Hippocampal formation (tissue), 2 donors: Measurements from ENCODE around the gene PMVK.
A peak's percentile ranks its signal among the peaks of the same experiment; 100 is the strongest.
"Not testable (repeated sequence)": the region's sequence is repeated elsewhere in the genome, so short reads cannot be mapped to it uniquely, and the experiment has no call there.

Experiments used
- DNase-seq, 2 donors: peaks; one replicate each; lab custom pipeline; 2025; lab: John Stamatoyannopoulos, UW

Gene PMVK

GRCh38 chr1:154936555-154937084 lies at the start of gene PMVK:
TSS of gene PMVK (minus strand) at chr1:154936719. CDS start at chr1:154936685, 34 bp downstream.
- peak; percentile 91 to 95 for DNase-seq

- no peak for DNase-seq
Measured at GRCh38 chr1:154983776-154984466, 47.4 kb upstream of the PMVK start.

DNA sequence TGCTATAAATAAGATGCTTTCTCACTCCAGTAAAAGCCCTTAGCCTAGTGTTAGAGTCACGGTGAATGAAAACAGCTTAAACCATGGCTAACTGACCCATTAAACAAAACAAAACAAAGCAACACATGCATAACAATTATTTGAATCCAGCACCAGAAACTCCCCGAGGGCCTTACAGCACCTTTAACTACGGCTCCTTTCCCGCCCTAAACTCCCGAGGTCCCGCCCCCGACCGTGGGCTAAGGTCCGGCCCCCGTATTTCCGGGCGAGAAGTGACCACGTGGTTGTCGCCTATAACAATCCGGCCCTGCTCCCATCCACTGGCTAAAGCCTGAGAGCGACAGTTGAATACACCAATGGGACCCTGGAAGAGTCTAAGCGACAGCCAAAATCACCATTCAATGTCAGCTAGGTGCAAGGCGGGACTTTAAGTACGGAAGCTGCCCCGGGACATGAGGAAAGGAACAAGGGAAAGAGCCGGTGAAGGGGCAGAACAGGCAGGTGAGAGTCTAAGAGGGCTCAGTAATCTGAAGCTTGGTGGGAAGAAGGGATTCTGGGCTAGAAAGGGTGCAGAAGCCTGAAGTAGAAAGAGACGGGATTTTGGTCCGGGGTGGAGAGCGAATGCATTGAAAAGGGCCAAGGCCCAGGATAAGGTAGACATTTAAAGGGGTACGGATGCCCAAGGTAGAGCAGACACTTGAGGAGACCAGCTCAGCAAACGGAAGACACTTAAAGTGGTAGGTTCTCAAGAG lies 46.6 kb upstream of the PMVK start, which contains the start of gene FLAD1:
FLAD1 (plus strand) TSS at position 448 of the 752 bp plus-strand sequence. CDS start 351 bp downstream, outside the sequence.
- DNase-seq: peak; percentile 96 to 99

- DNase-seq: no peak
Measured at GRCh38 chr1:154982341-154982740, 45.8 kb upstream of the PMVK start.

DNA sequence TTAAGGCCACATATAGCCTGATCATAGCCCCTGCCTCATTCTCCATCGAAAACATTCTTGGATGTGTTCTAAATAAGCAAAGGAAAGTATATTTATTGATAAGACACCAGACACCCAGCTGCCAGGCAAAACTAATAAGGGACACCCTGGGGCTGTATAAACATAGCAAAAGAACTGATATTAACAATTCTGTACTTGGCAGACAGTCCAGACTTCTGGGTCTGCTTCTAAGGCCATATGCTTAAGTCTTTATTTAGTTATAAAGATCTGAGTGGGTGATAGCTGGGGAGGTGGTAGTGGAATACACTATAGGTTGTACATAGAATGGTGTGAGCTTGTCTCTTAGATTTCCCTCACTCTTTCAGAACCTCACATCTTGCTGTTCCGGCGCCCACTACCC lies 41.8 kb upstream of the PMVK start:
- no peak for DNase-seq

DNA sequence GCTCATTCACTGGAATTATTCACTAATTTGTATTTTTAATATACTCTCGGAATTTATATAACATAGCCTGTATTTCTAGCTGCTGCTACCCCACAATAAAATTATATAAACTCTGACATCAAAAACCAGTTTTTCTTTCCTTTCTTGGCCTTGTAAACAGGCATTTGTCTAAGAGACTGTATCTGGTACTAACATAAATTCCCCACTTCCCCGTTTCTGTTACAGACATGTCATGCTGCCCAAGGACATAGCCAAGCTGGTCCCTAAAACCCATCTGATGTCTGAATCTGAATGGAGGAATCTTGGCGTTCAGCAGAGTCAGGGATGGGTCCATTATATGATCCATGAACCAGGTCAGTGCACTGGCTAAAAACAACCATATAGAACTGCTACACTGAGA lies 41.2 kb upstream of the PMVK start:
- not testable (repeated sequence) for DNase-seq

GRCh38 chr1:154975409-154976059 lies 39.0 kb upstream of the PMVK start:
- no peak for DNase-seq

DNA sequence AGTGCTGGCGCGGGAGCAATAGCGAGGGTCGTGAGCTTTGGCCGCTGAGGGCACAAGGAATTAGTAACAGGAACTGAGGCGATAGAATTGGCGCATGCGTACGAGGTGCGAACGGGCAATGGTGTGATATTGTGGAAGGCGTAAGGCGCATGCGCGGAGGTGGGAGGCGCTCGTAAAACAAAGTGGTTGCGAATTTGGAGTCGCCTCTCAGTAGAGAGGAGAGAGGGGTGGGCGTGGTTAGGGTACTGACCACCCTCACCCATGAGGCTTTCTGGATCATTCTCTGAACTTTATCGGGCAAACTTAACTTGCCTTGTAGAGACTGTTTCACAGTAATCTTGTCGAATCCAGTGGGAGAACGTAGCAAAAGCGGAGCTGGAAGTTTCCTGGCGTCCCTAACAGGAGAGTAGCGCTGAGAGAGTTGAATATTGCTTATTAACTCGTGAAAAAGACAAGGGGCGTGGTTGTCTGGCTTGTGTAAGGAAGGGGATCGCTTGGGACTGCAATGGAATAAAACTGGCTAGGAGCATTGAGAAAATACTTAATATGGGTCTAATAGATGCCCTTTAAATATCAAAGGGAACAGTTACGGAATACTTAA lies 38.4 kb upstream of the PMVK start:
- DNase-seq: peak; percentile 87 to 90

DNA sequence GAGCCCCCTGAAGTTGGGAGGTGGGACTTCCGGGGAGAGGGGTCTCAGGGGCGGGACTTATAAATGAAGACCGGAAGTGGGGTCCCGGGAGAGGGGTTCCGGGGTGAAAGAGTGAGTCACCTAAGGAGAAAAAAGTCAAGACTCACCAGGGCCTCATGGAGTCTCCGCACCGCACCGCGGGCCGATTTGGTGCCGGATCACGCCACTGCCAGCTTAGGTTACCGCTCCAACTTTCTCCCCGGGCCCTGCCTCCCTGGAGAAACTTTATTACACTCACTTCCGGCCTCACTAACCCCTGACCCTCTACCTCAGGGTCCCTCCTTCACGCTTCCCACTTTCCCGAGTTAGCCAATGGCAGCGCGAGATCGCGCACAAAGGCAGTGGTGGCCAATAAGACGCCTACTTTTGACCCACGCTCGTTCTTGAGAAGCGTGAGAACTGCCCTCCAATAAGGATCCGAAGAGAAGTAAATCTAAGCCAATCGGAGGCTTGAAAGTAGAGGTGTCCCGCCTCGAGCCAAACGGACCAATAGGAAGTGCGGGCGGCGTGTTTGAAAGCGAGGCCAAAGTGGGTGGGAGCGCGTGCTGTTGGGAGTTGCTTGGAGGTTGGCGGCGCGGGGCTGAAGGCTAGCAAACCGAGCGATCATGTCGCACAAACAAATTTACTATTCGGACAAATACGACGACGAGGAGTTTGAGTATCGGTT lies 37.7 kb upstream of the PMVK start, which contains the start of gene CKS1B:
CKS1B (plus strand) TSS at position 580 of the 706 bp plus-strand sequence; CDS start at position 645, 65 bp downstream.
- peak; percentile 98 to 99 for DNase-seq

DNA sequence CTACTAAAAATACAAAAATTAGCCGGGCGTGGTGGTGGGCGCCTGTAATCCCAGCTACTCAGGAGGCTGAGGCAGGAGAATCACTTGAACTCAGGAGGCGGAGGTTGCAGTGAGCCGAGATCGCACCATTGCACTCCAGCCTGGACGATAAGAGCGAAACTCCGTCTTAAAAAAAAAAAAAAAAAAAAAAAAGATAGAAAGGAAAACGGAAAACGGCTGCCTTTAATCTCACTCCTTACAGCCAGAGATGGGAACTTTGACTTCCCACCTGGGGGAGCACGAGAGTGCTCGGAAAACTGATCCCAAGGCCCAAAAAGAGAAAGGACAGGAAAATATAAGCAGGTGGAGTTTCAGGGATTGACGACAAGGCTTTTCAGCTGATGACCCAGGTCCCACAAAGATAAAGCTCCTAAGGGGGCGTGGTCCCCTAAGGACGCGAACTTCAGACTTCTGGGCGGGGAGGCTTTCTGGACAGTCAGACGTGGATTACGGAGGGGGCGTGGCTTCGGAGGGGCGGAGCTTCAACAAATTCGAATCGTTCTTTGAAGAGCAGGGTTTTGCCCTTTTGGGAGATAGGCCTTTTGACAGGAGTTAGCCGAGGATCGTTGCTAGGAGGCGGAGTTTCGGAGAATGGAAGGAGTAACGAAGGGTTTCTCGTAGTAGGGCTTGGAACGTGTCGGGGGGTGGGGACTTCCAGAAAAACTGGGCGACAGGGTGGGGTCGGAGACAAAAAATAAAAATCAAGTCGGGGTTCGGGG lies 37.0 kb upstream of the PMVK start:
- peak; percentile 59 to 61 for DNase-seq

GRCh38 chr1:154972517-154973343 lies 36.2 kb upstream of the PMVK start:
- peak in 1 of 2 donors; percentile 23 for DNase-seq

DNA sequence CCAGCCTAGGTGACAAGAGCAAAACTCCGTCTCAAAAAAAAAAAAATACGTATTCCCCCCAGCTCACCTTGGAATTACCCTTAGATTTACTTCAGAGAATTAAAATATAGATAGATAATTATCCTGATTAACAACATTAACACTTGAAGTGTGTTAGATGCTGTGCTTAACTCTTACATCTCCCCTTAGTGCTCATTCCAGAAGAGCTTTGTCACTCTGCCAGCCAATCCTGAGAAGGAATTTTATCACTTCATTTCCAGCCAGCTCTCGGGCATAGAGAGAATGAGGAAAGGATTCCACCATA lies 35.6 kb upstream of the PMVK start:
- DNase-seq: no peak

GRCh38 chr1:154971341-154971998 lies 35.0 kb upstream of the PMVK start:
- no peak for DNase-seq

DNA sequence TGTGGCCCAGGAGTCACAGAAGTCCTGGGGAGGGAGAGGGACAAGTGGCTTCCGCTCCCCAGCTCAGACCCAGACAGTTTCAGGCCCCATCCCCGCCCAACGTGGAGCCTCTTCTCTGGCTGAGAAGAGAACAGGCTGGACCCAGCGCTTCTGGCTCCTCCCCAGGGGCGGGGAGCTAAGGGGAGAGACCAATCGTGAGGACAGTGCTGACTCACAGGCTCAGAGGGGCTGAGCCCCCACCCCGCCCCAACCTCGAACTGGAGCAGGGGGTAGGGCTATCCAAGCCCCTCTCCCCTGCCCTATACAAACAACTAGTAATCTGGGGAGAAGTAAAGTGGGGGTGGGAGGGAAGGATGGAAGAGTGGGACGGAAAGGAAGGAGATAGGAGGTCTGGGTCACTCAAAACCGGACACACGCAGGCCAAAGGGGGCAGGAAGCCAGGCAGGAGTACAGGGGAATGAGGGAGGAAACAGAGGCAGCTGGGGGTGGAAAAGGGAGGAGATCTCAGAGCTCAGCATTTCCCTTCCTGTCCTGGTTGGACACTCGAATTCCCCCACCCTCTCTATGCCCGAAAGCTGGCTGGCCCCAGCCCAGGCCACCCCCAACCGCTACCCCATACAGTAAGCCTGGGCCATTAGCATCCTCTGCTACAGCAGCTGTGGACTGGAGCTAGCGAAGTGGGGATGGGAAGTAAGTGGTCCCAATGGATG lies 34.3 kb upstream of the PMVK start, which contains the start of gene SHC1:
SHC1 (minus strand) TSS at position 117 of the 710 bp plus-strand sequence. CDS start 221 bp downstream, outside the sequence.
- peak; percentile 61 to 78 for DNase-seq

DNA sequence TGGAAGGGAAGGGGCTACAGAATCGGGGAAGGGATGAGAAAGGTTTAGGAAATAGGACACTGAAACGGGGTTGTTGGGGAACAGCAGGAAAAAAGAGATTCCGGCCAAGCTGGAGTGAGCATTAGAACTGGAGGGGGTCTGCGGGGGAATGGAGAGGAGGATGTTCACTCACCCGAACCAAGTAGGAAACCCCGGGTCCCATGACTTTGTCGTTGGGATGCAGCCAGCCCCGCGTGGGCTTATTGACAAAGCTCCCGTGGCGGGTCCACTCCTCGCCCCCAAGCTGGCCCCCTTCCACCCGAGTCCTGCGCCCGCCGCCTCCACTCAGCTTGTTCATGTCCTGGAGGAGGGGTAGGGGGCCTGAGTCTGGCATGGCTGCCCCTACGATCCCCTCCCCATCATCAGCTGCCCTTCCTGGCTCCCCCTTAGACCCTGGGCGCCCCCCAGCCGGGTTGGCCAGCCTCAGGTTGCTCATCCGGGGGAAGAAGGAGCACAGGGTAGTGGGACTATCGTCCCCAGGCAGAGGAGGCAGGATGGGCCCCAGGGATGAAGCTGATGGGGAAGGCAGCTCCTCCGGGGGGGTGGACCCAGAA lies 33.4 kb upstream of the PMVK start:
- no peak for DNase-seq

DNA sequence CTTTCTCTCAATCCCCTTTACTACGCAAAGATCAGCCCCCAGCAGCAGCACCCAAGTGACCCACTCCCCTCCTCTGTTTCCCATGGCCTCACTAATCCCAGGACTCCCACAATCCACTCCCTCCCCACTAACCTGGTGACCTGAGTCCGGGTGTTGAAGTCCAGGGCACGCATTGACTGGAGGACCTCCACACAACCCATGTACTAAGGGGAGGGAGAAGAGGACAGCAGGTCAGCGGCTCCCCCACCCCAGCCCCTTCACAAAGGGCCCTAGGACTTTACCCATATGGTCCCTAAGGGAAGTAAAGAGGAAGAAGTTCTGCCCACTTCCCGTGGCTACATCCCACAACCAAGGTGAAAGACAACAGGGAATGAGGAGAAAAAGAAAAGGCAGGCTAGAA lies 32.7 kb upstream of the PMVK start:
- no peak for DNase-seq

- DNase-seq: no peak
Measured at GRCh38 chr1:154968731-154969130, 32.2 kb upstream of the PMVK start.
